ENCODE data around the gene MAST2. TPM values are rescaled to one million over a fixed set of nuclear protein-coding genes. Genes with fewer than 3 reads are reported as not detected.
"Not testable (repeated sequence)": the region's sequence is repeated elsewhere in the genome, so short reads cannot be mapped to it uniquely, and the experiment has no call there.

The MAST2 gene
- total RNA-seq, 2 donors from 2014 or later: 9.9 TPM

DNA sequence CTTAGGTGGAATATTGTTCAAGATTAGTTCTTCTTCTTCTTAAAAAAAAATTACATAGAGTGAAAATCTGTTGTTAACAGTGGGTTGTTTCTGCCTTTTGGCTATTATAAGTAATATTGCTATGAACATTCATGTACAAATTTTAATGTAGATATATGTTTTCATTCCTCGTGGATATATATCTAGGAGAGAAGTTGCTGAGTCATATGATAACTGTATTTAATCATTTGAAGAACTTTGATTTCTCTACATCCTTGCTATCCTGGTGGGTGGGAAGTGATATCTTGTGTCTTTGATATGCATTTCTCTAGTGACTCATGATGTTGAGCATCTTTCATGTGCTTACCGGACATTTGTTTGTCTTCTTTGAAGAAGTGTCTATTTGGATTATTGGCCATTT lies 29.9 kb downstream of the MAST2 start:
- ATAC-seq: no peak
- no peaks in the 10 kb centered on the region for H3K9me3 ChIP-seq
- DNase-seq: no peak
- intact Hi-C loops (cut with DNase I): no loop called here
- no peak overlapping the region for H3K4me3 ChIP-seq
- H3K27me3 ChIP-seq: no peaks in the 10 kb centered on the region
- 72 to 87% methylated on average over 2 of the region's 2 CpGs for WGBS, 2 donors
- H3K36me3 ChIP-seq (replicated peaks in 1 of 2; ENCODE audit: insufficient read depth in 1 of 2, low read depth in 2 of 2): no peaks in the 10 kb centered on the region
- no peak overlapping the region for H3K27ac ChIP-seq
- H3K4me1 ChIP-seq: no peaks in the 10 kb centered on the region
- no peak for TF ChIP-seq POLR2A (IDR thresholded peaks at IDR 0.05)
- TF ChIP-seq, protein P1, sequence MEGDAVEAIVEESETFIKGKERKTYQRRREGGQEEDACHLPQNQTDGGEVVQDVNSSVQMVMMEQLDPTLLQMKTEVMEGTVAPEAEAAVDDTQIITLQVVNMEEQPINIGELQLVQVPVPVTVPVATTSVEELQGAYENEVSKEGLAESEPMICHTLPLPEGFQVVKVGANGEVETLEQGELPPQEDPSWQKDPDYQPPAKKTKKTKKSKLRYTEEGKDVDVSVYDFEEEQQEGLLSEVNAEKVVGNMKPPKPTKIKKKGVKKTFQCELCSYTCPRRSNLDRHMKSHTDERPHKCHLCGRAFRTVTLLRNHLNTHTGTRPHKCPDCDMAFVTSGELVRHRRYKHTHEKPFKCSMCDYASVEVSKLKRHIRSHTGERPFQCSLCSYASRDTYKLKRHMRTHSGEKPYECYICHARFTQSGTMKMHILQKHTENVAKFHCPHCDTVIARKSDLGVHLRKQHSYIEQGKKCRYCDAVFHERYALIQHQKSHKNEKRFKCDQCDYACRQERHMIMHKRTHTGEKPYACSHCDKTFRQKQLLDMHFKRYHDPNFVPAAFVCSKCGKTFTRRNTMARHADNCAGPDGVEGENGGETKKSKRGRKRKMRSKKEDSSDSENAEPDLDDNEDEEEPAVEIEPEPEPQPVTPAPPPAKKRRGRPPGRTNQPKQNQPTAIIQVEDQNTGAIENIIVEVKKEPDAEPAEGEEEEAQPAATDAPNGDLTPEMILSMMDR (IDR thresholded peaks at IDR 0.05): no peak

DNA sequence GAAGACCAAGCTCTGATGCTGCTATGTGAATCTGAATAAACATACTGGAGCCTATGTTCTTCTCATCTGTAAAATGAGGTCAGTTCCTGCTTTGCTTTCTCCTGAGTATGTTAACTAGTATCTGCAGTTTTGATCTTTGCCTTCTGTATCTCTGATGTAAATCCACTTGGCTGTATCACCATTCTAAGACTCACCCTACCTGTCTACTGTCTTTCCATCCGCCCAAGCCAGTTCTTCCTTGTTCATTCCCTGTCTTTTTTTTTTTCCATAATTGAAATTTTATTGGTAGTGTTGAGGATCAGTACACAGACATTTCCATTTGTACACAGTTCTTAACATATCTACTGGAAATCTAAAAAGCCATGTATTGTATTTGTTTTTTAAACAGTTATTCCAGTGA lies 31.3 kb downstream of the MAST2 start:
- Histone ChIP-seq H3K4me3 (no peak overlapping the region), H3K4me1 (no peaks in the 10 kb centered on the region), H3K9me3 (no peaks in the 10 kb centered on the region), H3K27me3 (no peaks in the 10 kb centered on the region), H3K27ac (no peak overlapping the region), H3K36me3 (replicated peaks in 1 of 2; ENCODE audit: insufficient read depth in 1 of 2, low read depth in 2 of 2) (no peaks in the 10 kb centered on the region)
- 90 to 91% methylated on average over 1 of the region's 1 CpG for WGBS, 2 donors
- ATAC-seq (no peak), DNase-seq (no peak)
- intact Hi-C loops (cut with DNase I): no loop called here
- TF ChIP-seq, protein P1 (IDR thresholded peaks at IDR 0.05): no peak

- H3K4me3 ChIP-seq: no peak overlapping the region
- H3K27ac ChIP-seq: no peak overlapping the region
- H3K36me3 ChIP-seq (replicated peaks in 1 of 2; ENCODE audit: insufficient read depth in 1 of 2, low read depth in 2 of 2): no peaks in the 10 kb centered on the region
- no peaks in the 10 kb centered on the region for H3K9me3 ChIP-seq
- intact Hi-C loops (cut with DNase I): no loop called here
- no peak for ATAC-seq
- 79 to 82% methylated on average over 3 of the region's 3 CpGs for WGBS, 2 donors
- TF ChIP-seq, protein P1 (IDR thresholded peaks at IDR 0.05): no peak
- no peak for TF ChIP-seq POLR2A (IDR thresholded peaks at IDR 0.05)
- DNase-seq: no peak
- H3K4me1 ChIP-seq: no peaks in the 10 kb centered on the region
- no peaks in the 10 kb centered on the region for H3K27me3 ChIP-seq
These were observed 33.0 kb downstream of the MAST2 start for GRCh38 chr1:45836451-45836850.

DNA sequence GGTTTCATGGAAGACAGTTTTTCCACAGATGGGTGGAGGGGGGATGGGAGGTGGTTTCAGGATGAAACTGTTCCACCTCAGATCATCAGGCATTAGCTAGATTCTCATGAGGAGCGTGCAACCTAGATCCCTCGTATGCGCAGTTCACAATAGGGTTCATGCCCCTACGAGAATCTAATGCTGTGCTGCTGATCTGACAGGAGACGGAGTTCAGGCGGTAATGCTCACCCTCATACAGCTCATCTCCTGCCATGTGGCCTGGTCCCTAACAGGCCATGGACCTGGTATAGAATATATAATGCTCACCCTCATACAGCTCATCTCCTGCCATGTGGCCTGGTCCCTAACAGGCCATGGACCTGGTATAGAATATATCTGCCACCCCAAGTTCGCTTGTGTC lies 33.4 kb downstream of the MAST2 start:
- intact Hi-C loops (cut with DNase I); H3K9me3 ChIP-seq: not testable (repeated sequence)
- 90 to 92% methylated on average over 7 of the region's 7 CpGs for WGBS, 2 donors

DNA sequence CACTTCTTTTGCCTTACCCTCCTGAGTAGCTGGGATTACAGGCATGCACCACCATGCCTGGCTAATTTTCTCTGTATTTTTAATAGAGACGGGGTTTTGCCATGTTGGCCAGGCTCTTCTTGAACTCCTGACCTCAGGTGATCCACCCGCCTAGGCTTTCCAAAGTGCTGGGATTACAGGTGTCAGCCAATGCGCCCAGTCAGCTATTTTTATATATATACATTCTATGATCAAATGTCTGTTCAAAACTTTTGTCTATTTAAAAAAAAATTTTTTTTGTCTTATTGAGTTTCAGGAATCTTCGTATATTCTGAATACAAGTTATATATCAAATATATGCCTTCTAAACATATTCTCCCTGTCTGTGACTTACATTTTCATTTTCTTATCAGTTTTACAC lies 34.9 kb downstream of the MAST2 start:
- H3K36me3 ChIP-seq (replicated peaks in 1 of 2; ENCODE audit: insufficient read depth in 1 of 2, low read depth in 2 of 2); ATAC-seq; DNase-seq; intact Hi-C loops (cut with DNase I); H3K27ac ChIP-seq; H3K4me3 ChIP-seq; H3K27me3 ChIP-seq; H3K9me3 ChIP-seq; H3K4me1 ChIP-seq: not testable (repeated sequence)
- WGBS, 2 donors: 94 to 97% methylated on average over 4 of the region's 4 CpGs

More for the DNA sequence above, 33.4 kb downstream of the MAST2 start:
- not testable (repeated sequence) for H3K36me3 ChIP-seq (replicated peaks in 1 of 2; ENCODE audit: insufficient read depth in 1 of 2, low read depth in 2 of 2); H3K27ac ChIP-seq; H3K27me3 ChIP-seq; ATAC-seq; H3K4me3 ChIP-seq; DNase-seq; H3K4me1 ChIP-seq

DNA sequence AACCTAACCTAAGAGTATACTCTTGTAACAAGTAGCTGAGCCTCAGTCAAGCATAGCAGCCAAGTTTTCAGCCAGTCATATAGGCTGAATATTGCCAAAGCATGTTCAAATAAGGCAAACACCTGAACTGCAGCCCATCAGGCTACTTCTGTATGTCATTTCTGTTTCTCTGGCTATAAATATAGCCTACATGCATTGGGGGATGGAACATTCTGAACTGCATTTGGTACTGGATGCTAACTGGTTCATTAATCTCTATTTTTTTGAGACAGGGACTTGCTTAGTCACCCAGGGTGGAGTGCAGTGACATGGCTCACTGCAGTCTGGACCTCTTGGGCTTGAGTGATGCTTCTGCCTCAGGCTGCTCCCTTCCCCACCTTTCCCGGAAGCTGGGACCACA lies 37.3 kb downstream of the MAST2 start:
- ATAC-seq: no peak
- intact Hi-C loops (cut with DNase I): no loop called here
- Histone ChIP-seq H3K4me1 (no peaks in the 10 kb centered on the region), H3K4me3 (no peak overlapping the region), H3K36me3 (replicated peaks in 1 of 2; ENCODE audit: insufficient read depth in 1 of 2, low read depth in 2 of 2) (no peaks in the 10 kb centered on the region), H3K27me3 (no peaks in the 10 kb centered on the region), H3K27ac (no peak overlapping the region), H3K9me3 (no peaks in the 10 kb centered on the region)
- 80% methylated on average over 1 of the region's 1 CpG for WGBS, 2 donors
- DNase-seq: no peak
- TF ChIP-seq, protein P1 (IDR thresholded peaks at IDR 0.05): no peak
- TF ChIP-seq POLR2A (IDR thresholded peaks at IDR 0.05): no peak
